Stomach (tissue), 4 donors: Measurements from ENCODE around the gene NKTR.

Source experiments
- CTCF ChIP-seq, 7 experiments: fragments of 450-650 bp in 4 of 7; fragments of 200-600 bp in 3 of 7; sonication (generic) in 3 of 7; IDR thresholded peaks; one replicate each; pipeline ENCODE4 v1.5.1; 2016 to 2019; ENCODE audit warnings: antibody characterized with exemption in 7 of 7, control low read depth in 2 of 7, mild to moderate bottlenecking in 1 of 7
- EP300 ChIP-seq: sonication (generic); formaldehyde crosslinking; IDR thresholded peaks from one replicate; pipeline ENCODE4 v1.6.1; 2017; ENCODE audit warnings: antibody characterized with exemption
- POLR2A ChIP-seq, 4 donors: fragments of 450-650 bp; IDR thresholded peaks; one replicate each; pipeline ENCODE4 v1.6.1; 2016; ENCODE audit warnings: antibody characterized with exemption in 4 of 4, control low read depth in 2 of 4, mild to moderate bottlenecking in 1 of 4, moderate library complexity in 1 of 4
- POLR2AphosphoS5 ChIP-seq, 3 donors: sonication (generic); formaldehyde crosslinking; IDR thresholded peaks; one replicate each; pipeline ENCODE4 v1.6.1; 2016; ENCODE audit warnings: antibody characterized with exemption in 3 of 3

DNA sequence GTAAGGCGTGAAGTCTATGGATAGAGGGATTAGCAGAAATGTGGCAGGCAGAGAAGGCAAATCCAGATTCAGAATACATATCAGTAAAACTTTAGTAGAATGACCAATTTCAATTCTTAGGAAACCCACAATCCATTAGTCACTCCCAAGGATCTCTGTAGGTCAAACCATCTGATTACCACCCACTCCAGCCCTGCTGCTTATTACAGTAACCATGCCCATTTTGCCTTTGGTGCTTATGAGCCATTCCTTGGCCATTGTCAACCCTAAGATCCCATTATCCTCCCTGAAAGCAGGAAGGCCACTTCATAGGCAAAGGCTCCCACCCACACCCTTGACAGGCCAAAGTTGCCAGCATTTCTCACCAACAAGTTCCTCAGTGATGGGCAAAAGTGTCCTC is 79.8 kb downstream of the NKTR start:
- TF ChIP-seq CTCF (IDR thresholded peaks at IDR 0.05) (no peak), POLR2A (IDR thresholded peaks at IDR 0.05) (no peak), EP300 (no peak), POLR2AphosphoS5 (IDR thresholded peaks at IDR 0.05) (no peak)
